Uterus (tissue), 2 donors: ENCODE data around the gene TUBA3D.
"Not testable (repeated sequence)": the region's sequence is repeated elsewhere in the genome, so short reads cannot be mapped to it uniquely, and the experiment has no call there.

ENCODE experiments used
- POLR2A ChIP-seq, 2 donors: fragments of 450-650 bp; IDR thresholded peaks; one replicate each; pipeline ENCODE4 v1.6.1; 2016; ENCODE audit warnings: antibody characterized with exemption in 2 of 2, mild to moderate bottlenecking in 1 of 2, moderate library complexity in 1 of 2
- TF ChIP-seq, protein P1 (sequence below), 4 experiments: fragments of 200-600 bp in 2 of 4; fragments of 450-650 bp in 2 of 4; sonication (generic) in 2 of 4; IDR thresholded peaks; one replicate each; pipeline ENCODE4 v1.5.1; 2016 to 2019; ENCODE audit warnings: antibody characterized with exemption in 4 of 4, mild to moderate bottlenecking in 2 of 4, moderate library complexity in 1 of 4

DNA sequence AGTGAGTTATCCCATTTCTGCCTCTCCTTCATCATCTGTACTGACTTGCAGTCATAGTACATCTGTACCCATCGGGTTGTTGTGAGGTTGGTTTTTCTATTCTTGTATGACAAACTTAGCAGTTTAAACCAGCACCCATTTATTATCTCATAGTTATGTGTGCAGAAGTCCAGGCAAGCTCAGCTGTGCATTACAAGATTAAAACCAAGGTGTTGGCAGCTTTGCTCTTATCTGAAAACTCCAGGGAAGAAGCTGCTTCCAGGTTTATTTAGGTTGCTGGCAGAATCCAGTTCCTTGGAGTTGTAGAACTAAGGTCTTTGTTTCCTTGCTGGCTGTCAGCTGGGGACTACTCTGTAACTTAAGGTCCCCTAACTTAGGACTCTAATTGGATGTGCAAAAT lies 19.6 kb downstream of the TUBA3D start:
- not testable (repeated sequence) for TF ChIP-seq POLR2A (IDR thresholded peaks at IDR 0.05)
- TF ChIP-seq, protein P1, sequence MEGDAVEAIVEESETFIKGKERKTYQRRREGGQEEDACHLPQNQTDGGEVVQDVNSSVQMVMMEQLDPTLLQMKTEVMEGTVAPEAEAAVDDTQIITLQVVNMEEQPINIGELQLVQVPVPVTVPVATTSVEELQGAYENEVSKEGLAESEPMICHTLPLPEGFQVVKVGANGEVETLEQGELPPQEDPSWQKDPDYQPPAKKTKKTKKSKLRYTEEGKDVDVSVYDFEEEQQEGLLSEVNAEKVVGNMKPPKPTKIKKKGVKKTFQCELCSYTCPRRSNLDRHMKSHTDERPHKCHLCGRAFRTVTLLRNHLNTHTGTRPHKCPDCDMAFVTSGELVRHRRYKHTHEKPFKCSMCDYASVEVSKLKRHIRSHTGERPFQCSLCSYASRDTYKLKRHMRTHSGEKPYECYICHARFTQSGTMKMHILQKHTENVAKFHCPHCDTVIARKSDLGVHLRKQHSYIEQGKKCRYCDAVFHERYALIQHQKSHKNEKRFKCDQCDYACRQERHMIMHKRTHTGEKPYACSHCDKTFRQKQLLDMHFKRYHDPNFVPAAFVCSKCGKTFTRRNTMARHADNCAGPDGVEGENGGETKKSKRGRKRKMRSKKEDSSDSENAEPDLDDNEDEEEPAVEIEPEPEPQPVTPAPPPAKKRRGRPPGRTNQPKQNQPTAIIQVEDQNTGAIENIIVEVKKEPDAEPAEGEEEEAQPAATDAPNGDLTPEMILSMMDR (IDR thresholded peaks at IDR 0.05) = not testable (repeated sequence)
